ENCODE measurements around the gene MBNL2.

The MBNL2 gene

DNA sequence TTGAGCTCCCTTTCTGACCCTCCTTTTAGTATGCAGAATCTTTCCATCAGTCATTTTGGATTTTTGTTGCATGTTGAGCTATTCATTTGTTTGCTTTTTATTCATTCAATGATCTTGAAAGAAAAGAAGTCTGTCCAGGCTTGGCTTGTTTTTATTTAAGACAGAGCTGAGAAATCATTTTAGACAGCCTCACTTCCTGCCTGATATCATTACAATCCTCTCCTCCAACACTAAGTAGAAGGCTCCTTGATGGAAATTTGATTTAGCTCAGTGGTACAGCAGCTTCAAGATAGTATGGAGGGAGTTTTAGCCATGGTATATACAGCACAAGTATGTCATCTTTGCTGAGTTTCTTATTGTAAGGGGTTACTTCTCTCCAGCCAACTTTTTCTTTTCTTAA, 28.4 kb downstream of the MBNL2 start:
- no peak for DNase-seq (ENCODE audit: low read depth in 1 of 2, low spot score in 1 of 2)

DNA sequence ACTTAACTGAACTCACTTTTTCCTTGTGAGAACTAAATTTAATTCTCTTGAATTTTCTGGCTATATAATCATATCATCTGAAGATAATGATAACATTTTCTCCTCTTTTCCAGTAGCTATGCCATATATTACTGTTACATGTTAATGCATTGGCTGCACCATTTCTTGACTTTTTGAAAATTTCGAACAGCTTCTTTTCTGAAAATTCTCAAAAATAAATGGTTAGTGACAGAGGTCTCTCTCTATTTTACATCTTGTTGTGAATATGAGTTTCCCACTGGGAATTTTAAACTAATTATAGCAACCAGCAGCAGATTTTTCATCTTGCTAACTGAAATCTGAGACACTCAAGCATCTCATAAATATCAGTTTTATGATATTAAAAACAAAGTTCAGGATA, 30.6 kb downstream of the MBNL2 start:
- DNase-seq (ENCODE audit: low read depth in 1 of 2, low spot score in 1 of 2): no peak

DNA sequence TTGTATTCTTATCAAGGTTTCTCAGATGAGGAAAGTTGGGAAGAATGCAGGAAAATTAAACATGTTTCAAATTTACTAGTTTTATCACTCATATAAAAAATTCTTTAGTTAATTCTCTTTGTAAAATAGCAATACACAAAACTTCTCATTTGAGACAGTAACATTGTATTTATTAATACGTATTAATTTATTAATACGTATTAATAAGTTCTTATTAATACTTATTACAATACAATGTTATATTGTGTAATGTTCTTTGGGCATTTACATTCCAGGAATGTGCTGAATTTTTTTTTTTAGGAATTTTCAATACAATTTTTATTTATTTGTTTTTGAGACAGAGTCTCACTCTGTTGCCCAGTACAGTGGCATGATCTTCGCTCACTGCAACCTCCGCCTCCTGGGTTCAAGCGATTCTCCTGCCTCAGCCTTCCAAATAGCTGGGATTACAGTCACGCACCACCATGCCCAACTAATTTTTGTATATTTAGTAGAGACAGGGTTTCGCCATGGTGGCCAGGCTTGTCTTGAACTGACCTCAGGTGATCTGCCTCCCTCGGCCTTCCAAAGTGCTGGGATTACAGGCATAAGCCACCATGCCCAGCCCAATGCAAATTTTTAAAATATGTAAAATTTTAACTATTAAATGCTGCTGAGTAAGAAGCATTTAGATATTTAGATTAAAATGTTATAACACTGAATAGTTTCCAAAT, 31.6 kb downstream of the MBNL2 start:
- DNase-seq (ENCODE audit: low read depth in 1 of 2, low spot score in 1 of 2): no peak

DNA sequence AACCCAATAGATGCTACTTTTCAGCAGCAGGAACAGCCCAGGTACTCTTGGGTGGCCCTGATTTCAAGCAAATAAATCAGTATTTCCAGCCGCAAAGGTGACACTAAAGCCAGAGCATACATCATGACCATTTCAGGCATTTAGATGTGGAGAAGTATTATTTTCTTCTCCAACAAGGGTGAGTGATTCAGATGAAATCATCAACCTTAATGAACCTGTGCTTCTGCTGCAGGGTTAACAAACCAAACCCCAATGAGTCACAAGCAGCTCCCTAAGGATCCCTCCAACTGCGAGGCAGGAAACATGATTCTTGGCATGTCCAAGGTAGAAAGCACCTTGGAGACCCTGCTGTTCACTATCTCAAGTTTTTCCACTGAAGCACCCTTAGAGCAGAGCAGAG, 32.7 kb downstream of the MBNL2 start:
- DNase-seq (ENCODE audit: low read depth in 1 of 2, low spot score in 1 of 2): no peak

DNA sequence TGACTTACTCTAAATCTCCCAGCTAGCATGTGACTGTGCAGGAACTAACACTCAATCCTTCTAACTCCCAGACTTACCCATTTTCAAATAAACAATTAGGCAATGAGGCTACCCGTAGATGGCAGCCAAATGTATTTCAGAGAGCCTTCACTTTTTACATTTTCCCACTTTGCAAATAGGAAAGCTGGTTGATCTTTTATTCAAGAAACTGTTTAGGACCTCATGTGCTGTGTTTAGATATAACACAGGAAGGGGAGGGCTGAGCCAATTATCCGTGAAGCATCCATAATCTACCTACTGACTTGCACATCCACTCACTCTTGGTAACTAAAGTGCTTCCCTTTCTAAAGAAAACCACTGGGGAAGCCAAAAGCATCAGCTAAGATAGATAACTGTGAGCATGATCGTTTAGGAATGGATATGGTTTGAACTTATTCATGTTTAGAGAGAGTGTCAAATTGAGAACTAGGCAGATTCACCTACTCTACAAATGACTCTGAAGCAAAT, 33.4 kb downstream of the MBNL2 start:
- DNase-seq (ENCODE audit: low read depth in 1 of 2, low spot score in 1 of 2): no peak

DNA sequence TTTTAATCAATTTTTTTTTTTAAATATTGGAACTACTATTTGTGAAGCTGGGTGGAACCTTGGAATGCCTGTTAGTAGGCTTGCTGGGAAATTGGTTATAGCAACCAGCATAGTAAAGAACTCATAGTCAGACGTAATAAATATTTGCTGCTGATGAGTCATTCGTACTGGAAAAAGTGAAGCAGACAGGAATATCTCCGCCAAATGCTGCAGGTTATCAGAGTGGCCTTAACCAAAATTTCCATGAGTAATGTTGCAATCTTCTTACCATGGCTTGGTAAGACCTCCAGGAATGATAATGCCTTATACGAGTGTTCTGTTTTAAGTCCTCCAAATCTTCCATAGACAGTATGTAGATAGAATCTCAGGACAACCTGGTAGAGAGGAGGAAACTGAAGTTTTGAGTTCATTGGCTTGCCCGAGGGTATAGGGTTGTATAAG, 34.2 kb downstream of the MBNL2 start:
- DNase-seq (ENCODE audit: low read depth in 1 of 2, low spot score in 1 of 2): no peak

DNA sequence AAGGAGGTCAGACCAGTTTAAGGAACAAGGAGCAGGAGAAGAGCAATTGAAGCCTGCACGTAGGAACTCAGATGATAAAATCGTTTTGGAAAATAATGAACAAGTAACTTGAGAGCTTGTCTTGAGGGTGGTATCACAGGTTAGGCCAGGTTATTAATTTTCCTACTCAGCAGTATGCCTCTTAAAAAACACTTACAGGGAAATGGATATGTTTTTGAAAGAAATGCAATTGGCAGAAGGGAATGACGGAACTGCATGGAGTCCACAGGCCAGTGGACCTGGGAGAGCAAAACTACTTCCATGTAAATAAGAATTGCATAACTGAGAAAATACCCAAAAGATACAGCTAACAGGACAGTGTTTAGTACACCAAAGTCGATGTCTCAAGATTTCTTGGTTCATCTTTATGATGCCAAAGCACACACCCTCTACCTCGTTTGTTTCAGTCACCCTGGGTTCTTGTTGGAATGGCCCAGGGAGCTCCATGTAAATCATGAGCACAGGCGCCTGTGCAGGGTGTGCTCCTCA, 35.2 kb downstream of the MBNL2 start:
- DNase-seq (ENCODE audit: low read depth in 1 of 2, low spot score in 1 of 2): no peak

DNA sequence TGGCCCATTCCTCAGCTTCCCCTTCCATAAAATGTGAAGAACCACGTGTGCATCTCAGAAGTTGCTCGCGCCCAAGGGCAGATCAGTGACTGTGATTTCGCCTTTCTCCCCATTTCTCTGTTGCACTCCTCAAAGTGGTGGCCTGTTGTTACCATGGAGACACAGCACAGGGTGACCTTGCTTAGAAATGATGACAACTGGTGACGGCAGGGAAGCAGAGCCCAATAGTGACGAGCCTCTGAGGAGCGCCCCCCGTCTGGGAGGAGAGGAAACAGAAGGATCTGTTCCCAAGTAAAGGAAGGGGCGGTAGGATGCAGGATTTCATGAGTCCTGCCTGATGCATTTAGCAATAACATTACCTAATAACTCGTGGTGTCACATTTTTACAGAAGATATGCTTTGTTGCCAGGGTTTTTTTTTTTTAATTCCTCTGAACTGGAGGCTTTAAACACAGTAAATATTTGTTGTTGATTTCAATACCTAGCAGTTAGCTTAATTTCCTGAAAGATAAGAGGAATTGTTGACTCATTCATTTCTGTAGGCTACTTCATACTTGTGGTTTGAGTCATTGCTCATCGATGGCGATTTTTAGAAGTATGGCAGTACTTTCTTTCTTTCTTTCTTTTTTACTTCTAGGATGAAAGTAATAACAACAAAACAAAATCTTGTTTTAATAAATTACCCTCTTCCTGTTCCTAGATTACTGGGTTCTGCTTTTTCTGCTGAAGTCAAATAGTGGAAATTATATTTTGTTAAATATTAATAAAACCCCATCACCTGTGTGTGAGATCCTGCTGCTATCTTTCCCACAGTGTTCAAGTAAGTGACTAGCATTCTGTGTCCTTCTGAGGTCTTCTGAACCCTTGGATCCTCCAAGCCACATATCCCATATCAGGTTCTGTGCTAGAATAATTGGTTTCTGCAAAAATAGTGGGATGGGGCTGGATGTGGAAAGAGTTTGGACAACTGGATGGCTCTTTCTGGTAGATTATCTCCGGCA, 36.0 kb downstream of the MBNL2 start:
- DNase-seq (ENCODE audit: low read depth in 1 of 2, low spot score in 1 of 2): no peak

DNA sequence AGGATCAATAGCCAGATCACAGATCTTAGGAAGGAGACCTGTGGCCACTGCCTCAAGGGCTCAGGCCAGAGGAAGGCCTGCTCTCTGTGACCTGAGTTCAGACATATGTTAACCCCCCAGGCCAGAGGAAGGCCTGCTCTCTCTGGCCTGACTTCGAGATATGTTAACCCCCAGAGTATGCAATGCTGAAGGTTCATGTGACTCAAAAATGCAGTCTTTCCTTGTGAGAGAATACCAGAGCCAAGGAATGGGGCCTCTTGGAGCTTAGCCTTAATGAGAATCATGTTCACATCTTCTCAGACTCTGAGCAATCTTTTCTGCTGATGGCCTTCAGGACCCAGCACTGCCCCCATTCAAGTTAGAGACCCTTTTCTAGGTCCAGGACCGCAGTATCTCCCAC, 36.7 kb downstream of the MBNL2 start:
- no peak for DNase-seq (ENCODE audit: low read depth in 1 of 2, low spot score in 1 of 2)

DNA sequence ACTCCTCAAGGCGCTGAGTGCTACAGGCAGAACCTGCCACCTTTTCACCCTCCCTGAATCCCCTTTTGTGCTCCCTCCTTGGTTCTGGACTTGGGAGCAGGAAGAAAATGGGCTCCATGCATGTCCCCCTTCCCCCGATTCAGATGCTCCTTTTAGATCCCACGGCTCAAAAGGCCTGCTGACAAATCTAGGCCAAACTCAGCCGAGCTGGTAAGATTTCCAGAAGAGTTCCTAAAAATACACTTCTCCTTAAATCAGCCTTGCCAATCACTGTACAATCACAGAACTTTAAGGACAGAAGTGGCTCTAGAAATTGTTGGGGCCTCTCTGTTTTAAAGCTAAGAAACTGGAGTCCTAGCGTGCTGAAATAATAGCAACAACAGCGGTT, 37.3 kb downstream of the MBNL2 start:
- DNase-seq (ENCODE audit: low read depth in 1 of 2, low spot score in 1 of 2): no peak

DNA sequence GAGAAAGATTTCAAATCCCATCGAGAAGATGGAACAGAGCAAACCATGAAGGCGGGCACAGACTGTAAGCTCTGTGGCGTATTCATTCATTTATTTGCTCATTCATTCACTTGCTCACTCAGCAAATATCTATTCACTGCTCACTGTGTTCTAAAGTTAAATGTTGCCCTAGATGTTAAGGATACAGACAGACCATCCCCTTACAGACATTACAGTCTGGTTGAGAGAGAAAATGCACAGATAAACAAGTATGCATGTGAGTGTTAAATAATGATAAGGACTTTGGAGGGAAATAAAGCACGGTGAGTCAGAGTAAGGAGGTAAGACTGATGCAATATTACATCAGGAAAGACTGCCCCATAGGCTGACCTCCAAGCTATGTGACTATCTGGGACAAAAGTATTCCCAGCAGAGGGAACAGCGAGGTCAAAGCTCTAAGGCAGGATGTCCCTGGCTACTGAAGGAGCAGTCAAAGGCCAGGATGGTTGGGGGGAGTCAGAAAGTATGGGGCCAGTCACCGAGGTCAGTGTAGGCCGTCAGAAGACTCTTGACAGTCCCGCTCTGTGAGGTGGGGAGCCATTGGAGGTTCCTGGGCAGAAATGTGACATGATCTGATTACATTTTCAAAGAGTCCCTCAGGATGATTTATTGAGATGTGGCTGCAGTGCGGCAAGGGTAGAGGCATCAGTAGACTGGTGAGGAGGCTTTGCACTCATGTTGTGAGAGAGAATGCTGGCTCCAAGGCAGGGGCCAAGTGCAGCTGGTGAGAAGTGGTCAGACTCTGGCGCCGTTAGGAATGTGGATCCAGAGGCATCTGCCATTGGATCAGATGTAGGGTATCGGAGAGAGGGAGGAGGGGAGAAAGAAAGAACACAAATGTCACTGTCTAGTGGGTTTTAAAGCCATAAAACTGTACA, 37.9 kb downstream of the MBNL2 start:
- no peak for DNase-seq (ENCODE audit: low read depth in 1 of 2, low spot score in 1 of 2)

DNA sequence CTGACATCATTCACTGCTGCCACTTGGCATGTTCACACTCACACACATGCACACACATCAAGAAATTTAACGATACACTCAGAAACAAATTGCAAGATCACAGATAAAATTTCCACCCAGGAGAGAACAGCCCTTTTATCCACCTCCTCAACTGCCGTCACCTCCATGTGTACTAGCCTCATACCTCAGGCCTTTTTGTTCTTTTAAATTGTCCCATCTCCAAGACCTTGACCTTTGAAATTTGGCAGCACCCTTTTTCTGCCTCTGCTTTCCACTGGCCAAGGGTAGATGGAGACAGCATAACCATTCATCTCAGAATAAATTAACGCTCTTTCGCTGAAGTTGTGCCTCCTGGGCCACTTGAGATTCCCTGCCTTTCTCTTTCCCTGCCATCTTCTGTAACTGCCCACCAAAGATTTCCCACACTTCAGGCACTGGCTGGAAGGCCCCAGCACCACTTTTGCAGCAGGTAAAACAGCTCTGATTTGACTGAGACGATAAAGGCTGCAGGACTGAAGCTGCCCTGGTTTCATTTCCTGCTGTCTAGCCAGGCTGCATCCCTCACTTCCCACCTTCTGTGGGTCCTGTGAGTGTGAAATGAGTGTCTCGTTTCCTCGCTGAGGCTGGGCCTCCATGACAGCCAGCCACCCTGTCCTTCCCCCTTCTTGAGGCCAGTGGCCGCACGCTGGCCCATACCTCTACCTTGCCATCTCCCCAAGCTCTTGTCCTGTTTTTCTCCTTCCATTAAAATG, 39.3 kb downstream of the MBNL2 start:
- DNase-seq (ENCODE audit: low read depth in 1 of 2, low spot score in 1 of 2): no peak

DNA sequence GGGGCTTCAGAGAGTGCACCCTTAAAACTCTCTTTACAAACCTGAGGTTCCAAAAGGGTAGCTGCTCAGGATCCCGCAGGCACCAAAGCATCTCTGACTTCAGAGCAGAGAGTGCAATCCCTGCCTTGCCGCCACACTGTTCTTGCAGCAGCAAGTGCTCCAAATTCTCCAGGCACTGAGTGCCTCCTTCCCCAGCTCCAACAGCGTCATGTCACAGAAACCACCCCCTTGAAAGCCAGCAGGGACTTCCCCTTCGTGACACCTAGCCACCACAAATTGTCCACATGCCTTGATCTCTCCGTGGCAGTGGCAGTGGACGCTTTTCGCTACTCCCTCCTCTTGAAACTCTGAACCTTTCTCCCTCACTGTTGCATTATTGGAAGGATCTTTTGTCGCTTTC, 39.9 kb downstream of the MBNL2 start:
- no peak for DNase-seq (ENCODE audit: low read depth in 1 of 2, low spot score in 1 of 2)

DNA sequence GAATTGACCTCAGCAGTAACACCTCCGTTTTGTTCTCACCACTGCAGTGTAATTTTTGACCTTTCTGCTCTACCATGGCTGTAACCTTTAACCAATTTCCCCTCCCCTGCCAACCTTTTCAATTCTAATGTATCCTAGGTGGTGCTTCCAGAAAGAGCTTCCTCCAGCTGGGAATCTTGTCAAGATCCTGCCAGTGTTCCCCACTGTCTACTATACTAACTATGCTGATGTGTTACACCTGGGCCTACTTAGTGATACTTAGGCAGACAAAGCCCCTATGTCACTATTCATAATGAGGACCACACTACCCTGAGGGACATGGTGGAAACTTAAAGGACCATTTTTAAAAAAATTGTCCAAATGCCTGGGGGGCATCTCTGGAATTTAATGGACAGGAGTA, 41.0 kb downstream of the MBNL2 start:
- DNase-seq (ENCODE audit: low read depth in 1 of 2, low spot score in 1 of 2): no peak

DNA sequence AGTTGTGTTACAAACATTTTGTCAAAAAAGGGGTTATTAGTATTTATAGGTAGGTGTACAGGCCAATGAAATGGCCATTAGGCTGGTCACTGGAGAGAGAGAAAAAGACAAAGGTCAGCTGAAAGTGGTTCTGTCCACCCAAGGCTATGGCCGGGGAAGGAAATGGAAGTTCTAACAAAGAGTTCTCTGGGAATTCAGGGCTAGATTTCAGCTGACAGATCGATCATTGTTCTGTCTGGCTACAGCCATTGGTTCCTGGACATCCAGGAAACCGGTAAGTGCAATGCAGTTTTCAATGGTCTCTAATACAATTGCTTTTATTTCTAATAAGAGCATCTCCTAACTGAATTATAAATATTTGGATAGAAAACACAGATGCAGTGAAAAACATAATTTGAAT, 42.5 kb downstream of the MBNL2 start:
- DNase-seq (ENCODE audit: low read depth in 1 of 2, low spot score in 1 of 2): no peak

DNA sequence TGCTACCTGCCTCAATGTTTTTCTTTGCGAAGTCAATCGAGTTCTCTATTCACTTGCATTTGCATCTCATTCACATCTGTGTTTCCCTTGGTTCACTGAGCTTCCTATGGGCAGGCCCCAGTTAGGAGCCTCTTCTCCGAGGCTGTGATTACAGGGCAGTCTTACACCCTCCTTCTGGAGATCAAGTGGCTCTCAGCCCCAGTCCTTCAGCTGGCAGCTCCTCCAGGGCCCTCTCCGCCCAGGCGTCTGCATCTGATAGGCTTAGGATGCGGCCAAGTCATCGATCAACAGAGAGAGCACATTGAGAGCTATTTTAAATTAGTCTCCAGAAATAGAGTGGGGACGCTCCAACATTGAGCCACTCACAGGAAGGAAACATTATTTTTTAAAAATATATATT, 44.2 kb downstream of the MBNL2 start:
- DNase-seq (ENCODE audit: low read depth in 1 of 2, low spot score in 1 of 2): no peak

DNA sequence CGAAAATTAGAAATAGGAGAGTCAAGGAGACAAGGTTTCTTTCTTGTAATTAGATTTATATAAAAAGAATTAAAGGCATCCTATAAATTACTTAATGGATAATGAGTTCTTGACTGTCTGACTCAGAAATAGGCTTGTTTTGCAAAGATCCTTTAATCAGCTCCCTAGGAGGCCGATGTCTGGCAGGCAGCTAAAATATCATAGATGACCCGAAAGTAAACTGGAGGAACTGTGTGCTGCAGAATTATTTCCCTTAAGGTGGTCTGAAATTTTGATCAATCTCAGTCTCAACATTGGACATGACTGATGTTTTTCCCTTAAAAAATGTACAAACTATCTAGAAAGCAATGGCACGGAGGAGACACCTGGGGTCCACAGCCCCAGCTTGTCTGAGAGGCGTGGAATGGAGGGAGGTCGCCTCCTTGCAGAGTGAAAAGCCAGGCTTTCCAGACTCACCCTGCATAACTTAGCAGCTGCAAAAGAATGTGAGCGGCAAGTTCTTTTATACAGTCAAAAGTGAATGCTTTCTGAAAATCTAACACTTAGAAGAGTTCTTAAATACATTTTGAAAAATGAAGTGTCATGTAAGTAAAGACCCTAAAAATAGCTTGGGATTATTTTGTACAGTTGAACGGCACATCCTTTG, 44.8 kb downstream of the MBNL2 start:
- no peak for DNase-seq (ENCODE audit: low read depth in 1 of 2, low spot score in 1 of 2)

DNA sequence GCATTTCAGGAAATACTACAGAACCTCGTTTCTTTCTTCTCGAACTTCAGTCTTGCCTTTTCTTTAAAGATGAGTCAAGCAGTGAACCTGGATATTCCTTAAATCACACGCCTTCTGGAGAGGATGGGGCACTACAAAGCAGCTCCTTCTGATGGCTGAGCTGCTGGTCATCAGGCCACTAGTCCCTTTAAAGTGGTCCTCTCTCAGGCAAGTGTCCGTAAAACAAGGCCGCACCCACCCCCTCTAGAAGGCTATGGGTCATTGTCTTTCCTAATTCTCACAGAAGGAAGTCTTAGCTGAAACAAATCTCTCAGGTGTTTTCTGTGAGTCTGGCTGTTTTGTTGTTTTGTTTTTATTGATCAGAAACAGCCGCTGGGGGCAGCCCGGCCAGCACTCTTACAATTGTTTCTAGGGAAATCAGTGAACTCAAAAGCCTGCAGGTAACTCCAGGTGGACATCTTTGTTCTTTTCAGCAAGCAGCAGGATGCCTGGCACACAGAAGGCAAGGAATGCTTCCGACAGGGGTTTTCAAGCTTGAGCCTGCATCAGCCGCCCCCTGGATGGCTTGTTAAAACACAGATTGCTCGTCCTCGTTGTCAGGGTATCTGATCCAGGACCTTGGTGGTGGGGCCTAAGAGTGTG, 45.4 kb downstream of the MBNL2 start:
- no peak for DNase-seq (ENCODE audit: low read depth in 1 of 2, low spot score in 1 of 2)

DNA sequence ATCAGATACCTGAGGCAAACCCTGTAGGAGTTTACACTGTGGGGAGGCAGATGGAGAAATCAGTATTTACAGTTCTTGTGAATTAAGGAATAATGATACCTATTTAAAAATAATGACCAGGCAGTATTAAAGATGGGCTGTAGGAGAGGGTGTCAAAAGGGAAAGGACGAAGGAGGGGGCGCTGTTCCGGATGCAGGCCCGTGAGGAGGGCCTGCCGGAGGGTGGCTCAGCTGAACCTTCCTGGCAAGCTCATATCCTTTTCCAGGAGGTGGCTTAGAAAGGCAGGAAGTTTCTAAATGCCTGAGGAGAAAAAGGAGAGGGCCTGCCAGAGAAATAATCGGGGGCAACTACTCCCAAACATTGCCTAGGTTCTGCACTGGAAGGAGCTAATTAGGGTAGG, 46.6 kb downstream of the MBNL2 start:
- no peak for DNase-seq (ENCODE audit: low read depth in 1 of 2, low spot score in 1 of 2)

Measured in activated T-helper 1 cell treated with anti-CD3 and anti-CD28 coated beads, Interleukin-2, amount 50 U/mL, for 16 hours (primary cell).